ENCODE data around the gene ILDR1. TPM values are rescaled to one million over a fixed set of nuclear protein-coding genes. Genes with fewer than 3 reads are reported as not detected.

The ILDR1 gene
- total RNA-seq, 1 donor from 2014 or later, result not detected

GRCh38 chr3:121975702-121976302 is 46.2 kb downstream of the ILDR1 start:
- Mint-ChIP-seq H3K4me1 (no peaks in the 10 kb centered on the region), H3K4me3 (no peak overlapping the region), H3K36me3 (ENCODE audit: low read depth) (no peaks in the 10 kb centered on the region), H3K27ac (ENCODE audit: unreplicated experiment) (no peak overlapping the region), H3K9me3 (peaks cover 8% of the 10 kb centered on the region), H3K27me3 (ENCODE audit: low read depth) (peaks cover 2% of the 10 kb centered on the region)
- DNase-seq (ENCODE audit: low read depth, low spot score), result no peak
- TF ChIP-seq, protein P1, sequence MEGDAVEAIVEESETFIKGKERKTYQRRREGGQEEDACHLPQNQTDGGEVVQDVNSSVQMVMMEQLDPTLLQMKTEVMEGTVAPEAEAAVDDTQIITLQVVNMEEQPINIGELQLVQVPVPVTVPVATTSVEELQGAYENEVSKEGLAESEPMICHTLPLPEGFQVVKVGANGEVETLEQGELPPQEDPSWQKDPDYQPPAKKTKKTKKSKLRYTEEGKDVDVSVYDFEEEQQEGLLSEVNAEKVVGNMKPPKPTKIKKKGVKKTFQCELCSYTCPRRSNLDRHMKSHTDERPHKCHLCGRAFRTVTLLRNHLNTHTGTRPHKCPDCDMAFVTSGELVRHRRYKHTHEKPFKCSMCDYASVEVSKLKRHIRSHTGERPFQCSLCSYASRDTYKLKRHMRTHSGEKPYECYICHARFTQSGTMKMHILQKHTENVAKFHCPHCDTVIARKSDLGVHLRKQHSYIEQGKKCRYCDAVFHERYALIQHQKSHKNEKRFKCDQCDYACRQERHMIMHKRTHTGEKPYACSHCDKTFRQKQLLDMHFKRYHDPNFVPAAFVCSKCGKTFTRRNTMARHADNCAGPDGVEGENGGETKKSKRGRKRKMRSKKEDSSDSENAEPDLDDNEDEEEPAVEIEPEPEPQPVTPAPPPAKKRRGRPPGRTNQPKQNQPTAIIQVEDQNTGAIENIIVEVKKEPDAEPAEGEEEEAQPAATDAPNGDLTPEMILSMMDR (conservative IDR thresholded peaks at IDR 0.05), result no peak

GRCh38 chr3:121974601-121975111 is 47.4 kb downstream of the ILDR1 start:
- H3K4me1 Mint-ChIP-seq, result no peaks in the 10 kb centered on the region
- peaks cover 8% of the 10 kb centered on the region for H3K9me3 Mint-ChIP-seq
- H3K27me3 Mint-ChIP-seq (ENCODE audit: low read depth), result peaks cover 2% of the 10 kb centered on the region
- TF ChIP-seq, protein P1 (conservative IDR thresholded peaks at IDR 0.05), result no peak
- no peak for DNase-seq (ENCODE audit: low read depth, low spot score)
- H3K4me3 Mint-ChIP-seq, result no peak overlapping the region
- H3K27ac Mint-ChIP-seq (ENCODE audit: unreplicated experiment), result no peak overlapping the region
- no peaks in the 10 kb centered on the region for H3K36me3 Mint-ChIP-seq (ENCODE audit: low read depth)

GRCh38 chr3:121970047-121970446 is 52.0 kb downstream of the ILDR1 start:
- peaks cover 15% of the 10 kb centered on the region for H3K27me3 Mint-ChIP-seq (ENCODE audit: low read depth)
- H3K4me1 Mint-ChIP-seq, result no peaks in the 10 kb centered on the region
- H3K9me3 Mint-ChIP-seq, result peaks cover 13% of the 10 kb centered on the region
- H3K4me3 Mint-ChIP-seq, result no peak overlapping the region
- DNase-seq (ENCODE audit: low read depth, low spot score), result no peak
- H3K36me3 Mint-ChIP-seq (ENCODE audit: low read depth), result peaks cover 5% of the 10 kb centered on the region
- H3K27ac Mint-ChIP-seq (ENCODE audit: unreplicated experiment), result no peak overlapping the region
- TF ChIP-seq, protein P1 (conservative IDR thresholded peaks at IDR 0.05), result no peak

DNA sequence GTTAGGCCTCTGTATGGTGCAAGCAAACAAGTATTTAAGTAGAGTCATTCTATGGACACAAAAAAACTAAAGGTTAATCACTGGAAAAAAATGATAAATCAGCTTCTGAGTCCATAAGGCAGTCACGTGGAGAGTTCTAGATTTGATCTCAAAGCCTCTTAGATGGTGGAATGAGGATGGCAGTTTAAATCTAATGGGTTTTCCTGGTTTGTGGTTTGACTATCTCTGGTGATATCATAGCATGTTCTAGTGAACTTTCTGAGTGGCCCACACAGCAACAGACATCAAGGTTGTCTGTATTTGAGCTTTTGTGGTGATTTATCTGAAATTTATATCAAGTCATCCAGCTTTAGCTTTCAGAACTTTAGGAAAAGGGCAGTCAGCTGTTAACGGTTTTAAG is 52.4 kb downstream of the ILDR1 start:
- H3K36me3 Mint-ChIP-seq (ENCODE audit: low read depth), result peaks cover 5% of the 10 kb centered on the region
- H3K27ac Mint-ChIP-seq (ENCODE audit: unreplicated experiment), result no peak overlapping the region
- peaks cover 18% of the 10 kb centered on the region for H3K27me3 Mint-ChIP-seq (ENCODE audit: low read depth)
- H3K4me3 Mint-ChIP-seq, result no peak overlapping the region
- H3K4me1 Mint-ChIP-seq, result no peaks in the 10 kb centered on the region
- H3K9me3 Mint-ChIP-seq, result peaks cover 13% of the 10 kb centered on the region
- DNase-seq (ENCODE audit: low read depth, low spot score), result no peak
- TF ChIP-seq, protein P1 (conservative IDR thresholded peaks at IDR 0.05), result no peak

GRCh38 chr3:121963608-121964007 is 58.4 kb downstream of the ILDR1 start:
- Mint-ChIP-seq H3K9me3 (peaks cover 13% of the 10 kb centered on the region), H3K27ac (ENCODE audit: unreplicated experiment) (no peak overlapping the region), H3K4me3 (no peak overlapping the region), H3K36me3 (ENCODE audit: low read depth) (peaks cover 5% of the 10 kb centered on the region), H3K27me3 (ENCODE audit: low read depth) (peaks cover 18% of the 10 kb centered on the region), H3K4me1 (no peaks in the 10 kb centered on the region)
- no peak for DNase-seq (ENCODE audit: low read depth, low spot score)
- TF ChIP-seq, protein P1 (conservative IDR thresholded peaks at IDR 0.05), result no peak

All from neural crest cell (in vitro differentiated cells).